Lung (tissue), 12 donors: ENCODE results near the gene SMC4. TPM values are rescaled to one million over a fixed set of nuclear protein-coding genes. Genes with fewer than 3 reads are reported as not detected.

Experiments
- ATAC-seq: fragments of 200-7000 bp; cut with Tn5 transposase; one replicate; pipeline ENCODE4 v1.9.1; 2020; ENCODE audit warnings: moderate number of reproducible peaks; ENCODE audit not compliant: insufficient read depth, low FRiP score
- DNase-seq, 3 donors: peaks; one replicate each; pipeline ENCODE4 v3.0.0-alpha.2; 2013 to 2017
- H3K27ac ChIP-seq, 2 donors: one replicate each; pipeline ENCODE4 v1.5.1; 2013; ENCODE audit warnings: mild to moderate bottlenecking in 2 of 2, moderate library complexity in 2 of 2, control low read depth in 1 of 2, inconsistent platforms in 1 of 2, low read depth in 1 of 2, low read length in 1 of 2
- H3K27me3 ChIP-seq, 3 donors: one replicate each; pipeline ENCODE4 v1.5.1; 2013; ENCODE audit warnings: low read length in 2 of 3; ENCODE audit not compliant: control insufficient read depth in 3 of 3, insufficient read depth in 3 of 3
- H3K36me3 ChIP-seq, 4 donors: one replicate each; pipeline ENCODE4 v1.5.1; 2013; ENCODE audit warnings: low read length in 4 of 4, mild to moderate bottlenecking in 1 of 4, moderate library complexity in 1 of 4; ENCODE audit not compliant: control insufficient read depth in 4 of 4, insufficient read depth in 4 of 4
- H3K4me1 ChIP-seq, 5 donors: one replicate each; pipeline ENCODE4 v1.5.1; 2013; ENCODE audit warnings: low read length in 5 of 5, mild to moderate bottlenecking in 2 of 5, moderate library complexity in 1 of 5; ENCODE audit not compliant: control insufficient read depth in 5 of 5, insufficient read depth in 5 of 5
- H3K4me3 ChIP-seq: one replicate; pipeline ENCODE4 v1.5.1; 2013; ENCODE audit warnings: mild to moderate bottlenecking, control low read depth, moderate library complexity
- H3K9ac ChIP-seq, 2 donors: one replicate each; pipeline ENCODE4 v1.5.1; 2013; ENCODE audit warnings: low read length in 2 of 2, control low read depth in 1 of 2; ENCODE audit not compliant: insufficient read depth in 1 of 2
- H3K9me3 ChIP-seq, 4 donors: one replicate each; pipeline ENCODE4 v1.5.1; 2013; ENCODE audit warnings: low read length in 3 of 4, mild to moderate bottlenecking in 1 of 4, moderate library complexity in 1 of 4; ENCODE audit not compliant: control insufficient read depth in 4 of 4, insufficient read depth in 3 of 4
- CTCF ChIP-seq: IDR thresholded peaks from 2 replicates; pipeline ENCODE4 v1.5.1; 2012; ENCODE audit warnings: mild to moderate bottlenecking; ENCODE audit errors: control extremely low read depth, extremely low read depth
- WGBS, 2 donors: extraction: QIAGEN DNeasy Blood & Tissue Kit; methylation state at CpG; one replicate each; pipeline ENCODE4 v1.1.7; 2013; 5-methylcytosine and 5-hydroxymethylcytosine counted together
- polyA plus RNA-seq, 2 donors: library from polyadenylated mRNA; stranded (reverse); fragments of 200-250 nt; gene quantifications; one replicate each; pipeline ENCODE4 v1.2.1, GENCODE V29; 2013
- total RNA-seq, 2 donors: library from RNA; depleted of rRNA in 1 of 2; stranded (reverse); fragments of >200 nt in 1 of 2; gene quantifications; one replicate each; pipeline ENCODE4 v1.2.1, GENCODE V29; 2014 to 2021
- donor health status: control.
- donor health status: control.
- donor health status: Bipolar disorder and iron deficiency.
- donor health status: healthy.
- donor health status: DM: yes; HTN: yes; CAD: no.

The SMC4 gene
- total and polyA plus RNA-seq, 4 donors, result 13.0 to 258 (median 56.3) TPM

DNA sequence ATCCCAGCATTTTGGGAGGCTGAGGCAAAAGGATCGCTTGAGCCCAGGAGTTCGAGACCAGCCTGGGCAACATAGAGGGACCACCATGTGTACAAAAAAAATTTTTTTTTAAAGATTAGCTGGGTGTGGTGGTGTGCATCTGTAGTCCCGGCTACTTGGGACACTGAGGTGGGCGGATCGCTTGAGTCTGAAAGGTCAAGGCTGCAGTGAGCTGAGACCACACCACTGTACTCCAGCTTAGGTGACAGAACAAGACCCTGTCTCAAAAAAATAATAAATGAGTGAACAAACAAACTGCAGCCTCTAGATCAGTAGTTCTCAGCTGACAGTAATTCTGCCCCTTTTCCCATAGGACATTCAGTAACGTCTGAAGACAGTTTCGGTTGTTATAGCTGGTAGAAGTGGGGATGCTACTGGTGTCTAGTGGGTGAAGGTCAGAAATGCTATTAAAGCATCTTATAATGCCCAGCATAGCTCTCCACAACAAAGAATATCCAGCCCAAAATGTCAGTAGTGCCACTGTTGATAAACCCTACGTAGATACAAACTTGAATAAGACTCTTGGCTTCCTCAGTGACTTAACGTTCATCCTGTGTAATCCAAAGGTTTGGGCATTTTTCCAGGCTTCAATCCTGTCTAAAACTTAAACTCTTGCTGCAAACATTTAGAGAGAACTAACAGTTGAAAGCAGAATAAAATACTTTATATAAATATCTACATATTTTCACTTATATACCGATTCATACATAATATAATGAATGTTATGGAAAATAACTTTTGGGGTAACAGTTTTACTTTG is 10.6 kb downstream of the SMC4 start:
- Histone ChIP-seq H3K9me3 (no peaks in the 10 kb centered on the region), H3K4me3 (no peak overlapping the region), H3K9ac (no peak overlapping the region), H3K36me3 (peaks cover 1 to 25% (median 4%) of the 10 kb centered on the region in 4 donors), H3K4me1 (peaks cover 0 to 4% (median 0%) of the 10 kb centered on the region in 5 donors), H3K27me3 (no peaks in the 10 kb centered on the region), H3K27ac (no peak overlapping the region)
- DNase-seq (no peak), ATAC-seq (no peak)
- TF ChIP-seq CTCF, result no peak
- WGBS, 2 donors, result 86 to 87% methylated on average over 10 of the region's 10 CpGs

- peaks cover 0 to 4% (median 0%) of the 10 kb centered on the region in 5 donors for H3K4me1 ChIP-seq
- H3K9ac ChIP-seq, result no peak overlapping the region
- 44 to 46% methylated on average over 1 of the region's 1 CpG for WGBS, 2 donors
- no peak for TF ChIP-seq CTCF
- H3K27me3 ChIP-seq, result no peaks in the 10 kb centered on the region
- no peaks in the 10 kb centered on the region for H3K9me3 ChIP-seq
- H3K36me3 ChIP-seq, result peaks cover 3 to 36% (median 6%) of the 10 kb centered on the region in 4 donors
- H3K27ac ChIP-seq, result no peak overlapping the region
- no peak for DNase-seq
- ATAC-seq, result no peak
- H3K4me3 ChIP-seq, result no peak overlapping the region
Measured at GRCh38 chr3:160412477-160412876, 13.0 kb downstream of the SMC4 start.

- no peak overlapping the region for H3K9ac ChIP-seq
- H3K27ac ChIP-seq, result no peak overlapping the region
- 41 to 45% methylated on average over 3 of the region's 3 CpGs for WGBS, 2 donors
- TF ChIP-seq CTCF, result peak; percentile 76
- no peaks in the 10 kb centered on the region for H3K9me3 ChIP-seq
- no peak overlapping the region for H3K4me3 ChIP-seq
- H3K36me3 ChIP-seq, result peaks cover 3 to 37% (median 7%) of the 10 kb centered on the region in 4 donors
- no peaks in the 10 kb centered on the region for H3K4me1 ChIP-seq
- H3K27me3 ChIP-seq, result no peaks in the 10 kb centered on the region
- DNase-seq, result peak; percentile 81 to 87 (median 81)
- peak; percentile 91 for ATAC-seq
Measured at GRCh38 chr3:160413613-160414248, 14.3 kb downstream of the SMC4 start.
